Osteocyte (in vitro differentiated cells): Measurements from ENCODE around the gene SUPT3H. TPM values are rescaled to one million over a fixed set of nuclear protein-coding genes. Genes with fewer than 3 reads are reported as not detected.
"Not testable (repeated sequence)": the region's sequence is repeated elsewhere in the genome, so short reads cannot be mapped to it uniquely, and the experiment has no call there.

Experiments used
- DNase-seq: peaks from one replicate; pipeline ENCODE4 v3.0.0; 2021; ENCODE audit warnings: mixed read lengths; ENCODE audit not compliant: unreplicated experiment; ENCODE audit errors: extremely low spot score
- H3K27ac Mint-ChIP-seq: one replicate; pipeline ENCODE4 v1.8.0; 2021; ENCODE audit warnings: mild to moderate bottlenecking, mixed read lengths; ENCODE audit not compliant: unreplicated experiment
- H3K27me3 Mint-ChIP-seq: one replicate; pipeline ENCODE4 v1.8.0; 2021; ENCODE audit warnings: mixed read lengths; ENCODE audit not compliant: unreplicated experiment
- H3K36me3 Mint-ChIP-seq: one replicate; pipeline ENCODE4 v1.8.0; 2021; ENCODE audit warnings: mixed read lengths; ENCODE audit not compliant: unreplicated experiment
- H3K4me1 Mint-ChIP-seq: one replicate; pipeline ENCODE4 v1.8.0; 2021; ENCODE audit warnings: mixed read lengths; ENCODE audit not compliant: unreplicated experiment
- H3K4me3 Mint-ChIP-seq: one replicate; pipeline ENCODE4 v1.8.0; 2021; ENCODE audit warnings: mild to moderate bottlenecking, moderate library complexity, mixed read lengths; ENCODE audit not compliant: unreplicated experiment
- H3K9me3 Mint-ChIP-seq: one replicate; pipeline ENCODE4 v1.8.0; 2021; ENCODE audit warnings: mixed read lengths; ENCODE audit not compliant: unreplicated experiment
- CTCF ChIP-seq: fragments of 200-600 bp; sonication (generic); IDR thresholded peaks from 2 replicates; pipeline ENCODE4 v1.5.0; 2021; ENCODE audit warnings: antibody characterized with exemption, mild to moderate bottlenecking, moderate library complexity
- total RNA-seq: library from RNA; stranded (reverse); gene quantifications from 2 replicates; pipeline ENCODE4 v1.2.1, GENCODE V29; 2021

Gene SUPT3H
- total RNA-seq, 1 donor from 2014 or later, result 13.2 TPM

GRCh38 chr6:45044086-45044485, 333.6 kb downstream of the SUPT3H start:
- Mint-ChIP-seq H3K27ac (no peak overlapping the region), H3K4me3 (no peak overlapping the region), H3K36me3 (peaks cover 1% of the 10 kb centered on the region), H3K27me3 (no peaks in the 10 kb centered on the region), H3K9me3 (peaks cover 11% of the 10 kb centered on the region), H3K4me1 (peaks cover 4% of the 10 kb centered on the region)
- no peak for TF ChIP-seq CTCF
- no peak for DNase-seq

- H3K36me3 Mint-ChIP-seq, H3K27me3 Mint-ChIP-seq, H3K4me1 Mint-ChIP-seq, H3K4me3 Mint-ChIP-seq, DNase-seq, H3K9me3 Mint-ChIP-seq, H3K27ac Mint-ChIP-seq: not testable (repeated sequence)
These were observed 335.1 kb downstream of the SUPT3H start for GRCh38 chr6:45042673-45043072.

GRCh38 chr6:45038226-45038625, 339.5 kb downstream of the SUPT3H start:
- Mint-ChIP-seq H3K4me1 (no peaks in the 10 kb centered on the region), H3K9me3 (no peaks in the 10 kb centered on the region), H3K36me3 (no peaks in the 10 kb centered on the region), H3K27ac (no peak overlapping the region), H3K4me3 (no peak overlapping the region), H3K27me3 (no peaks in the 10 kb centered on the region)
- DNase-seq, result no peak
- TF ChIP-seq CTCF, result no peak

GRCh38 chr6:45036103-45036502, 341.6 kb downstream of the SUPT3H start:
- Mint-ChIP-seq H3K4me1 (no peaks in the 10 kb centered on the region), H3K9me3 (no peaks in the 10 kb centered on the region), H3K36me3 (no peaks in the 10 kb centered on the region), H3K4me3 (no peak overlapping the region), H3K27ac (no peak overlapping the region), H3K27me3 (no peaks in the 10 kb centered on the region)
- DNase-seq, result no peak
- TF ChIP-seq CTCF, result no peak

GRCh38 chr6:45032426-45032825, 345.3 kb downstream of the SUPT3H start:
- TF ChIP-seq CTCF, result no peak
- Mint-ChIP-seq H3K27me3 (no peaks in the 10 kb centered on the region), H3K4me3 (no peak overlapping the region), H3K4me1 (no peaks in the 10 kb centered on the region), H3K27ac (no peak overlapping the region), H3K36me3 (peaks cover 9% of the 10 kb centered on the region), H3K9me3 (peaks cover 11% of the 10 kb centered on the region)
- DNase-seq, result no peak

GRCh38 chr6:45031601-45032000, 346.1 kb downstream of the SUPT3H start:
- Mint-ChIP-seq H3K4me3 (no peak overlapping the region), H3K9me3 (peaks cover 18% of the 10 kb centered on the region), H3K36me3 (peaks cover 15% of the 10 kb centered on the region), H3K27ac (no peak overlapping the region), H3K27me3 (no peaks in the 10 kb centered on the region), H3K4me1 (no peaks in the 10 kb centered on the region)
- no peak for TF ChIP-seq CTCF
- DNase-seq, result no peak
